NOMO-1 (cell line): ENCODE results near the gene GCK.
"Not testable (repeated sequence)": the region's sequence is repeated elsewhere in the genome, so short reads cannot be mapped to it uniquely, and the experiment has no call there.

ENCODE experiments used
- DNase-seq, 2 experiments: peaks; one replicate each; lab custom pipeline; 2025; ENCODE audit not compliant: unreplicated experiment in 2 of 2; lab: John Stamatoyannopoulos, UW

GCK gene

GRCh38 chr7:44184206-44184872, 4.9 kb downstream of the GCK start:
- DNase-seq: no peak

- DNase-seq: no peak
Measured at GRCh38 chr7:44183386-44183785, 5.9 kb downstream of the GCK start.

- DNase-seq: no peak
Measured at GRCh38 chr7:44182827-44183226, 6.4 kb downstream of the GCK start.

- no peak for DNase-seq
Measured at GRCh38 chr7:44180631-44181030, 8.6 kb downstream of the GCK start.

- DNase-seq: no peak
Measured at GRCh38 chr7:44177570-44178131, 11.6 kb downstream of the GCK start.

- no peak for DNase-seq
Measured at GRCh38 chr7:44176486-44176885, 12.8 kb downstream of the GCK start.

- DNase-seq: no peak
Measured at GRCh38 chr7:44175730-44176129, 13.5 kb downstream of the GCK start.

GRCh38 chr7:44174694-44174948, 14.6 kb downstream of the GCK start:
- not testable (repeated sequence) for DNase-seq

- DNase-seq: no peak
Measured at GRCh38 chr7:44173911-44174693, 15.1 kb downstream of the GCK start.

- no peak for DNase-seq
Measured at GRCh38 chr7:44172803-44173424, 16.3 kb downstream of the GCK start.

GRCh38 chr7:44172352-44172751, 16.9 kb downstream of the GCK start:
- no peak for DNase-seq

GRCh38 chr7:44171901-44172300, 17.3 kb downstream of the GCK start:
- DNase-seq: not testable (repeated sequence)

GRCh38 chr7:44167920-44168319, 21.3 kb downstream of the GCK start:
- peak; percentile 5 to 73 for DNase-seq

GRCh38 chr7:44163591-44163990, 25.6 kb downstream of the GCK start:
- no peak for DNase-seq

GRCh38 chr7:44162785-44163395, 26.3 kb downstream of the GCK start:
- no peak for DNase-seq

GRCh38 chr7:44162179-44162578, 27.1 kb downstream of the GCK start:
- no peak for DNase-seq

GRCh38 chr7:44161371-44161770, 27.9 kb downstream of the GCK start:
- DNase-seq: no peak

- no peak for DNase-seq
Measured at GRCh38 chr7:44159824-44160630, 29.2 kb downstream of the GCK start.

GRCh38 chr7:44158873-44159631, 30.2 kb downstream of the GCK start:
- DNase-seq: no peak
